Measurements from ENCODE around the gene TOMM20.

TOMM20 gene

GRCh38 chr1:235067396-235068157, 61.1 kb downstream of the TOMM20 start:
- H3K9ac ChIP-seq (ENCODE audit: low read length), result no peak overlapping the region
- no peaks in the 10 kb centered on the region for H3K27me3 ChIP-seq (ENCODE audit: low read length)
- no peak for TF ChIP-seq EZH2phosphoT487 (conservative IDR thresholded peaks at IDR 0.05; ENCODE audit: low read length)
- no peak for TF ChIP-seq CTCF (IDR thresholded peaks at IDR 0.05; ENCODE audit: insufficient read depth, low read length, poor library complexity, severe bottlenecking)
- no peaks in the 10 kb centered on the region for H4K20me1 ChIP-seq (ENCODE audit: low read depth, low read length)
- H3K36me3 ChIP-seq (ENCODE audit: low read length), result no peaks in the 10 kb centered on the region
- H3K79me2 ChIP-seq (ENCODE audit: insufficient read depth, low read length), result no peaks in the 10 kb centered on the region
- no peaks in the 10 kb centered on the region for H3K9me2 ChIP-seq (replicated peaks; ENCODE audit: insufficient read depth, low read length)
- H3K27ac ChIP-seq (ENCODE audit: low read depth, low read length), result no peak overlapping the region
- no peaks in the 10 kb centered on the region for H3F3A ChIP-seq (ENCODE audit: insufficient read depth)
- H3K4me3 ChIP-seq (ENCODE audit: insufficient read depth, low read length, poor library complexity, severe bottlenecking), result no peak overlapping the region
- H2AFZ ChIP-seq (ENCODE audit: low read depth, low read length, severe bottlenecking), result no peak overlapping the region
- no peak overlapping the region for H3K4me2 ChIP-seq (ENCODE audit: low read depth, low read length, poor library complexity, severe bottlenecking)
- no peaks in the 10 kb centered on the region for H3K9me3 ChIP-seq (ENCODE audit: insufficient read depth, low read length)

- no peaks in the 10 kb centered on the region for H3K36me3 ChIP-seq (ENCODE audit: low read length)
- no peaks in the 10 kb centered on the region for H3K27me3 ChIP-seq (ENCODE audit: low read length)
- TF ChIP-seq CTCF (IDR thresholded peaks at IDR 0.05; ENCODE audit: insufficient read depth, low read length, poor library complexity, severe bottlenecking), result no peak
- TF ChIP-seq EZH2phosphoT487 (conservative IDR thresholded peaks at IDR 0.05; ENCODE audit: low read length), result no peak
- H3F3A ChIP-seq (ENCODE audit: insufficient read depth), result no peaks in the 10 kb centered on the region
- H3K4me2 ChIP-seq (ENCODE audit: low read depth, low read length, poor library complexity, severe bottlenecking), result no peak overlapping the region
- no peaks in the 10 kb centered on the region for H3K9me2 ChIP-seq (replicated peaks; ENCODE audit: insufficient read depth, low read length)
- H2AFZ ChIP-seq (ENCODE audit: low read depth, low read length, severe bottlenecking), result no peak overlapping the region
- no peak overlapping the region for H3K4me3 ChIP-seq (ENCODE audit: insufficient read depth, low read length, poor library complexity, severe bottlenecking)
- no peaks in the 10 kb centered on the region for H4K20me1 ChIP-seq (ENCODE audit: low read depth, low read length)
- H3K9me3 ChIP-seq (ENCODE audit: insufficient read depth, low read length), result no peaks in the 10 kb centered on the region
- H3K9ac ChIP-seq (ENCODE audit: low read length), result no peak overlapping the region
- no peak overlapping the region for H3K27ac ChIP-seq (ENCODE audit: low read depth, low read length)
- no peaks in the 10 kb centered on the region for H3K79me2 ChIP-seq (ENCODE audit: insufficient read depth, low read length)
Measured at GRCh38 chr1:235063068-235063765, 65.4 kb downstream of the TOMM20 start.

GRCh38 chr1:235060607-235061470, 67.8 kb downstream of the TOMM20 start:
- no peaks in the 10 kb centered on the region for H3K27me3 ChIP-seq (ENCODE audit: low read length)
- H3F3A ChIP-seq (ENCODE audit: insufficient read depth), result no peaks in the 10 kb centered on the region
- no peaks in the 10 kb centered on the region for H3K79me2 ChIP-seq (ENCODE audit: insufficient read depth, low read length)
- no peak overlapping the region for H3K4me2 ChIP-seq (ENCODE audit: low read depth, low read length, poor library complexity, severe bottlenecking)
- H2AFZ ChIP-seq (ENCODE audit: low read depth, low read length, severe bottlenecking), result no peak overlapping the region
- TF ChIP-seq EZH2phosphoT487 (conservative IDR thresholded peaks at IDR 0.05; ENCODE audit: low read length) (no peak), CTCF (IDR thresholded peaks at IDR 0.05; ENCODE audit: insufficient read depth, low read length, poor library complexity, severe bottlenecking) (no peak)
- H4K20me1 ChIP-seq (ENCODE audit: low read depth, low read length), result no peaks in the 10 kb centered on the region
- no peaks in the 10 kb centered on the region for H3K9me3 ChIP-seq (ENCODE audit: insufficient read depth, low read length)
- H3K27ac ChIP-seq (ENCODE audit: low read depth, low read length), result no peak overlapping the region
- H3K9me2 ChIP-seq (replicated peaks; ENCODE audit: insufficient read depth, low read length), result no peaks in the 10 kb centered on the region
- H3K36me3 ChIP-seq (ENCODE audit: low read length), result no peaks in the 10 kb centered on the region
- no peak overlapping the region for H3K9ac ChIP-seq (ENCODE audit: low read length)
- no peak overlapping the region for H3K4me3 ChIP-seq (ENCODE audit: insufficient read depth, low read length, poor library complexity, severe bottlenecking)
